D721Med (cell line): ENCODE measurements around the gene FRY.

Experiments used
- DNase-seq: peaks from one replicate; pipeline ENCODE4 v3.0.0; 2011; ENCODE audit warnings: low spot score; ENCODE audit not compliant: insufficient read length
- FAIRE-seq: peaks from 2 replicates; lab custom pipeline; 2011; peaks lifted over from hg19 to GRCh38; lab: Jason Lieb, UNC
- TF ChIP-seq, protein P1 (sequence below): IDR thresholded peaks from 2 replicates; pipeline ENCODE4 v1.5.1; 2012; ENCODE audit warnings: mild to moderate bottlenecking, control low read depth; ENCODE audit not compliant: insufficient read depth; ENCODE audit errors: missing control alignments

Gene FRY

DNA sequence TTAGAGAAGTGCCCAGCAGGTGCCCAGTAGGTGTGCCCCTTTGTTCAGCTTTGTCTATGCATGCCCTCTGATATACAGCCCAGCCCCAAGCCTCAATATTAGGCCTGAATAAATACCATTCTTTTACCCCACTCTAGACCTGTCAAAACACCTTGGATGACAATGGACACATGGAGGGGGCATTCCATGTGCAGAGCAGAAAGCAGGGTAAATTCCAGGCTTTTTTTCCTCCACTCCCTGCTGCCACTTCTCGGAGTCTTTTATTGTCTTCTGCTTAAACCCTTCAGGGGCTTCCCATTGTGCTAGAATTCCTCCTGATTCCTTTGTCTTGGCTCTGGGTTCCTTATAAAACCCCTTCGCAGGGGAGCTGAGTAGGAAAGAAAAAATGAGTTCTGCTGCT is 5.8 kb upstream of the FRY start:
- TF ChIP-seq, protein P1, sequence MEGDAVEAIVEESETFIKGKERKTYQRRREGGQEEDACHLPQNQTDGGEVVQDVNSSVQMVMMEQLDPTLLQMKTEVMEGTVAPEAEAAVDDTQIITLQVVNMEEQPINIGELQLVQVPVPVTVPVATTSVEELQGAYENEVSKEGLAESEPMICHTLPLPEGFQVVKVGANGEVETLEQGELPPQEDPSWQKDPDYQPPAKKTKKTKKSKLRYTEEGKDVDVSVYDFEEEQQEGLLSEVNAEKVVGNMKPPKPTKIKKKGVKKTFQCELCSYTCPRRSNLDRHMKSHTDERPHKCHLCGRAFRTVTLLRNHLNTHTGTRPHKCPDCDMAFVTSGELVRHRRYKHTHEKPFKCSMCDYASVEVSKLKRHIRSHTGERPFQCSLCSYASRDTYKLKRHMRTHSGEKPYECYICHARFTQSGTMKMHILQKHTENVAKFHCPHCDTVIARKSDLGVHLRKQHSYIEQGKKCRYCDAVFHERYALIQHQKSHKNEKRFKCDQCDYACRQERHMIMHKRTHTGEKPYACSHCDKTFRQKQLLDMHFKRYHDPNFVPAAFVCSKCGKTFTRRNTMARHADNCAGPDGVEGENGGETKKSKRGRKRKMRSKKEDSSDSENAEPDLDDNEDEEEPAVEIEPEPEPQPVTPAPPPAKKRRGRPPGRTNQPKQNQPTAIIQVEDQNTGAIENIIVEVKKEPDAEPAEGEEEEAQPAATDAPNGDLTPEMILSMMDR, result no peak
- FAIRE-seq, result no peak
- no peak for DNase-seq

DNA sequence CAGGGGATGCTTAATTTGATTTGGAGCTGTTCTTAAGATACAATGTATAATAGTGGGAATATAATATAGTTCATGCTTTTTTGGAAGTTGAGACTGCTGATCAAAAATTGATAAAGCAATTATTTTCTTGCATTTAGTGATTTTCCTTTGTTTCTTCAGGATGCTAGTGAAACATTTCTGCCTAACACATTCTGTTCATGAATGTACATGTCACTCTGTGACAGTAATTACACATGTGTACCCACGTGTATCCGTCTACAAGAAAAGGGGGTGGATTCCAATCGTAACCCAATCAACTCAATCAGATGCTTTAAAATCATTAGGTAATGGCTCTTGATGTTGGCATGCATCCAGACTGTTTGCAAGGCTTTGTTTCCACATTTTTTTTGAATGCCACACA is 5.0 kb upstream of the FRY start:
- DNase-seq (no peak), FAIRE-seq (no peak)
- TF ChIP-seq, protein P1, result no peak

DNA sequence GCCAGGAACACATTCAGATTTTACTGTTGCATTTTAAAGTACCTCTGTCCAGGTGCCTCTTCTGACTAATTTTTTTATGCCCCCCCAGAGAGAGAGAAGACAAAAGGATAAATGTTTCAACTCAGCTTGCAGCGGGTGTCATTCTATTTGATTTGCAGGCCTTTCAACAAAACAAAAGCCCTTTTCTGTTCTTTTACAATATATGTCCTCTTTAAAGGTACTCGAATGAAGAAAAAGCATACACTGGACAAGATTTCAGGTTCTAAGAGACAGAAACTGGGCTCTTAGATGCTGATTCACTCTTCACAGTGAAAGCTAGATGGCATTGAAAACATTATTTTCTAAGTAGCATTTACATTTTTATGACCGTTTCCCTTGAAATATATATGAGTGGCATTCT is 2.9 kb upstream of the FRY start:
- DNase-seq (no peak), FAIRE-seq (no peak)
- TF ChIP-seq, protein P1, result no peak

DNA sequence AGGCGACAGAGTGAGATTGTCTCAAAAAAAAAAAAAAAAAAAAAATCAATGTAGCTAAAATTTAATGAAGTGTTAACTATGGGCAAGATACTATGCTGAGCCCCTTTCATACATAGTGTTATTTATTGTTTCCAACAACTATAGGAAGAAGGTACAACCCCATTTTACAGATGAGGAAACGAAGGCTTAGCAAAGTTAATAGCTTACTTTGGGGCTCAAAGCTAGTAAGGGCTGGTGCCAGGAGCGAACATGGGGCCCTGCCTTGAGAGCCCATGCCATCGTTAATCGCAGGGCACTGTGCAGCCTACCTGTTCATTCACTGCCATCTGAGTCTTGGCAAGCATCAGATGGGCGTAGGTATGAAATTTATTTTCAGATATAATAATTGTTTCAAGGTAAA is 1.9 kb upstream of the FRY start:
- TF ChIP-seq, protein P1, result no peak
- no peak for FAIRE-seq
- DNase-seq, result no peak

DNA sequence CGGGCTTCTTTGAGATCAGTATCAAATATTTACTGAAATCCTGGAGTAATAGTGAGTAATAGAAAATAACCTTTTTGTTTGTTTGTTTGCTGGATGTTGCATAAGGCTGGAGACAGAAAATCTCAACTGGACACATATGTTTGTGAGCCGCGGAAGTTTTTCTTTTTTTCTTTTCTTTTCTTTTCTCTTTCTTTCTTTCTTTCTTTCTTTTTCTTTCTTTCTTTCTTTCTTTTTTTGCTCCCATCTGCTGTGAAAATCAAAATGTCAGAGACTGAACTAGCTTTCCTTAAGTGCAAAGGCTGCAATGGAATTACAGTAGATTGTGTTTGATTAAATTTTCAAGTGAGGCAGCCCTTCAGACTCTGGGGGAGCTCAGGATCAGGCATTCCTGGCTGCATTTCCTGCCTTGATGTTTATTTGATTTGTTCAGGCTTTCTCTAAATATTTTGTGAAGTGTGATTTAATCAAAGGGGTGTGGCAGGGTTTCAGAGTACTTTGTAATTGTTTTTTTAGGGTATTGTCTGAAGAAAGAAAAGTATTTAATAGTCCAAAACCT is 319 bp downstream of the FRY start:
- no peak for FAIRE-seq
- DNase-seq, result no peak
- TF ChIP-seq, protein P1, result no peak

DNA sequence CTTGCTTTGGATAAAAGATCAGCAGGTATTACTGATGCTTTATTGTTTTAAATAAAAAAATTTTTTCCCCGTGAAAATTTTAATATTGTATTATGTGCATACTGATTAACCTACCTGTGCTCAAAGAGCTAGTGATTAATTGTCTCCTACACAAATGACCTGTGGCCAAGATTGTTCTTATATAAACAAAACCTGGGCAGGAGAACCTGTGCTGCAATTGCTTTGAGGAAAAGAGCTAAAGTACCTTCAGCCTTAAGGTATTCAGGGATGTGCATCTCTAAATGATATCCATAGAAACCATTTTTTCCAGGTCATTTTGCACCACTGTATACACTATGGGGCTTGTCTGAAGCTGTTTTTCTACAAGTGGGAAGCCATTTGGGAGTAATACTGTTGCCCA is 1.2 kb downstream of the FRY start:
- no peak for FAIRE-seq
- TF ChIP-seq, protein P1, result no peak
- DNase-seq, result no peak

DNA sequence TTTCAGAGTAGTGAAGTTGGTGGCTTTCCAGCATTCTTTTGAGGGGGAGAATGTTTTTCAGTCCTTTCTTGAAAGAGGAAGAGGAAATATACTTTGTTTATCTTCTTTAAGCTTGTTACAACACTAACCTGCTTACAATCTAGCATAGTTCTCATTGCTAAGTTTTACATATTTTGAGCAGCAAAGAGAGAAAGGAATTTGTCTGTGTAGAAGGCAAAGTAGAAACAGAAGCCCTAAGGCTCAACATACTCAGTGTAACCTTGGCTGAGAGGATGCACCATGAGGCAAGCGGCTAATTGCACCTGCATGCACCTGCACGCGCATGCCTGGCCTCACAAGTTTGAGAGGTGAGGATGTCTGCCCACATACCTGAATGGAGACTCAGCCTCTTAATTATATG is 2.2 kb downstream of the FRY start:
- DNase-seq (no peak), FAIRE-seq (no peak)
- TF ChIP-seq, protein P1, result no peak
